ENCODE data around the gene SRGN. TPM values are rescaled to one million over a fixed set of nuclear protein-coding genes. Genes with fewer than 3 reads are reported as not detected.

SRGN gene
- total and polyA plus RNA-seq, 10 of the 15 experiments (the other 5 are each of a cell fraction or from before 2014, with no cell fraction given) = 382 to 2,414 (median 885) TPM

GRCh38 chr10:69069090-69070042, 18.5 kb upstream of the SRGN start (continued):
- TF ChIP-seq PBX3 (IDR thresholded peaks at IDR 0.05; ENCODE audit: insufficient replicate concordance, low read depth, low read length) = no peak
- TF ChIP-seq PML (IDR thresholded peaks at IDR 0.05; ENCODE audit: low read length) = no peak
- TF ChIP-seq EZH2 (IDR thresholded peaks at IDR 0.05; ENCODE audit: borderline replicate concordance, control insufficient read depth, low read depth, low read length) = no peak
- TF ChIP-seq MAX (IDR thresholded peaks at IDR 0.05; ENCODE audit: low read depth, low read length) = no peak
- TF ChIP-seq TCF3 (IDR thresholded peaks at IDR 0.05; ENCODE audit: borderline replicate concordance, insufficient read depth, low read depth, low read length) = no peak
- no peak for TF ChIP-seq GATAD2B (conservative IDR thresholded peaks at IDR 0.05; ENCODE audit: low read depth)
- TF ChIP-seq ZBTB11 (CRISPR knock-in tag; IDR thresholded peaks at IDR 0.05) = no peak
- TF ChIP-seq PAX5 (IDR thresholded peaks at IDR 0.05; ENCODE audit: borderline replicate concordance, low read depth, low read length) = no peak
- no peak for TF ChIP-seq SMAD1 (IDR thresholded peaks at IDR 0.05; ENCODE audit: low read depth, partially characterized antibody)
- no peak for TF ChIP-seq IRF3 (IDR thresholded peaks at IDR 0.05)
- no peak for TF ChIP-seq BCL11A (IDR thresholded peaks at IDR 0.05; ENCODE audit: low read depth, low read length)
- TF ChIP-seq TCF7 (IDR thresholded peaks at IDR 0.05; ENCODE audit: borderline replicate concordance) = no peak
- TF ChIP-seq RAD51 (IDR thresholded peaks at IDR 0.05) = no peak

Data from GM12878 (cell line).